K562 (cell line): ENCODE results near the gene TELO2. TPM values are rescaled to one million over a fixed set of nuclear protein-coding genes. Genes with fewer than 3 reads are reported as not detected.

Experiments
- ATAC-seq: fragments of 200-7000 bp; cut with Tn5 transposase; 3 replicates; pipeline ENCODE4 v1.9.1; 2020; ENCODE audit warnings: moderate library complexity
- BruUV-seq: library from RNA; stranded (reverse); fragments of 400-500 nt; replicated peaks from 2 replicates; lab custom pipeline; 2021; lab: Mats Ljungman, UMichigan
- CTCF ChIA-PET: fragments of 300-600 bp; formaldehyde crosslinking; extraction: SDS; loops from one replicate; lab custom pipeline; 2021; ENCODE audit warnings: low intra/inter-chr PET ratio; lab: Yijun Ruan, JAX
- POLR2A ChIA-PET: fragments of 300-600, 350-650 bp; sonication (Branson Sonifier 250); formaldehyde crosslinking; extraction: SDS; loops from one replicate; lab custom pipeline; 2021; ENCODE audit warnings: antibody characterized with exemption, inconsistent platforms; lab: Yijun Ruan, JAX
- DNase-seq, 4 experiments: peaks; one replicate each; pipeline versions ENCODE4 v3.0.0 to v3.0.0-alpha.2; 2011 to 2018; ENCODE audit warnings: low spot score in 3 of 4, mixed read lengths in 3 of 4; ENCODE audit errors: extremely low read depth in 1 of 4
- FAIRE-seq: peaks from 2 replicates; lab custom pipeline; 2011; peaks lifted over from hg19 to GRCh38; lab: Jason Lieb, UNC
- H2AFZ ChIP-seq: 2 replicates; pipeline ENCODE4 v1.6.0; 2011; ENCODE audit warnings: low read depth, low read length, control low read depth, inconsistent platforms
- H3K27ac ChIP-seq: fragments of 200-600 bp; 3 replicates; pipeline ENCODE4 v1.8.0; 2011; ENCODE audit warnings: low read depth, mild to moderate bottlenecking, control low read depth, inconsistent platforms, low read length, moderate library complexity, mixed read lengths; ENCODE audit errors: extremely low read depth
- H3K27me3 ChIP-seq, 2 experiments: fragments of 300-600 bp in 1 of 2; 2 replicates in 1 of 2; 3 replicates in 1 of 2; pipeline versions ENCODE4 v1.6.0 to v1.8.0; 2011; ENCODE audit warnings: inconsistent platforms in 2 of 2, low read length in 2 of 2, mild to moderate bottlenecking in 1 of 2, mixed read lengths in 1 of 2, moderate library complexity in 1 of 2; ENCODE audit not compliant: control insufficient read depth in 2 of 2, insufficient read depth in 2 of 2
- H3K36me3 ChIP-seq: fragments of 300-600 bp; 3 replicates; pipeline ENCODE4 v1.8.0; 2011; ENCODE audit warnings: mild to moderate bottlenecking, low read length, inconsistent platforms; ENCODE audit not compliant: control insufficient read depth, insufficient read depth
- H3K4me1 ChIP-seq, 2 experiments: fragments of 200-600 bp in 1 of 2; replicated peaks in 1 of 2; 2 replicates in 1 of 2; 3 replicates in 1 of 2; pipeline versions ENCODE4 v1.5.1 to v1.8.0; 2011; ENCODE audit warnings: inconsistent platforms in 2 of 2, low read length in 2 of 2, mild to moderate bottlenecking in 1 of 2, mixed read lengths in 1 of 2, moderate library complexity in 1 of 2; ENCODE audit not compliant: control insufficient read depth in 2 of 2, insufficient read depth in 2 of 2
- H3K4me2 ChIP-seq: 2 replicates; pipeline ENCODE4 v1.6.1; 2011; ENCODE audit warnings: low read length, control low read depth, inconsistent platforms, mixed read lengths; ENCODE audit not compliant: insufficient read depth
- H3K4me3 ChIP-seq: fragments of 200-600 bp; sonication (generic), shearing (Covaris generic); 2 replicates; pipeline ENCODE4 v1.5.1; 2016; ENCODE audit warnings: control low read depth, inconsistent platforms
- H3K79me2 ChIP-seq: fragments of 200-600 bp; 3 replicates; pipeline ENCODE4 v1.8.0; 2011; ENCODE audit warnings: low read length, inconsistent platforms; ENCODE audit not compliant: control insufficient read depth, insufficient read depth
- H3K9ac ChIP-seq, 2 experiments: 2 replicates each; pipeline versions ENCODE4 v1.6.0 to v1.6.1; 2011; ENCODE audit warnings: low read depth in 2 of 2, low read length in 2 of 2, control low read depth in 1 of 2, inconsistent platforms in 1 of 2, mild to moderate bottlenecking in 1 of 2, mixed read lengths in 1 of 2; ENCODE audit not compliant: insufficient read depth in 1 of 2
- H3K9me1 ChIP-seq: one replicate; pipeline ENCODE4 v1.6.0; 2011; ENCODE audit warnings: inconsistent platforms, mild to moderate bottlenecking, low read length, moderate library complexity; ENCODE audit not compliant: control insufficient read depth, insufficient read depth
- H3K9me3 ChIP-seq: replicated peaks from 2 replicates; pipeline ENCODE4 v1.5.1; 2011; ENCODE audit warnings: low read depth, low read length, inconsistent platforms; ENCODE audit not compliant: control insufficient read depth, insufficient read depth
- H4K20me1 ChIP-seq: replicated peaks from 2 replicates; pipeline ENCODE4 v1.6.1; 2011; ENCODE audit warnings: low read length, inconsistent platforms, mixed read lengths; ENCODE audit not compliant: control insufficient read depth, insufficient read depth
- BCL6 ChIP-seq: fragments of 250-450 bp; sonication (Bioruptor Pico); IDR thresholded peaks from 2 replicates; pipeline ENCODE4 v1.4.0; 2020
- BHLHE40 ChIP-seq: IDR thresholded peaks from 2 replicates; pipeline ENCODE4 v1.6.1; 2011; ENCODE audit warnings: low read length, improper control_type of control experiment
- BRD4 ChIP-seq: fragments of 200-600 bp; sonication (generic); IDR thresholded peaks from 2 replicates; pipeline ENCODE4 v1.6.1; 2017; ENCODE audit warnings: inconsistent platforms
- CBX2 ChIP-seq: fragments of 200-600 bp; sonication (generic); IDR thresholded peaks from one replicate; pipeline ENCODE4 v1.6.1; 2012; ENCODE audit warnings: mild to moderate bottlenecking, low read length, inconsistent platforms; ENCODE audit not compliant: insufficient read depth, poor library complexity, severe bottlenecking
- ERF ChIP-seq: fragments of 450-650 bp; formaldehyde crosslinking; IDR thresholded peaks from 2 replicates; pipeline ENCODE4 v1.4.0; 2020; ENCODE audit warnings: mild to moderate bottlenecking, mixed read lengths
- HDAC6 ChIP-seq: IDR thresholded peaks from 2 replicates; pipeline ENCODE4 v1.6.1; 2012; ENCODE audit warnings: low read depth, mild to moderate bottlenecking, control low read depth, inconsistent platforms, low read length, moderate library complexity
- NR2F6 ChIP-seq: fragments of 450-650 bp; formaldehyde crosslinking; IDR thresholded peaks from 2 replicates; pipeline ENCODE4 v1.4.0; 2020; ENCODE audit warnings: mild to moderate bottlenecking
- RBM39 ChIP-seq: fragments of 200-400 bp; formaldehyde crosslinking; optimal IDR thresholded peaks from 2 replicates; pipeline ENCODE3; 2018; ENCODE audit warnings: low read depth, low read length
- TEAD1 ChIP-seq, 2 experiments: fragments of 450-650 bp in 1 of 2; sonication (generic) in 1 of 2; formaldehyde crosslinking; IDR thresholded peaks; 2 replicates each; pipeline versions ENCODE4 v1.4.0 to v1.8.0; 2020 to 2022; ENCODE audit warnings: mild to moderate bottlenecking in 2 of 2, missing genetic modification reagents in 1 of 2
- YBX1 ChIP-seq: fragments of 450-650 bp; IDR thresholded peaks from 2 replicates; pipeline ENCODE4 v1.7.1; 2016; ENCODE audit warnings: mild to moderate bottlenecking
- ZNF143 ChIP-seq: sonication (generic); formaldehyde crosslinking; IDR thresholded peaks from 2 replicates; pipeline ENCODE4 v1.9.0; 2022; ENCODE audit warnings: mild to moderate bottlenecking, missing genetic modification reagents
- ZNF146 ChIP-seq: IDR thresholded peaks from one replicate; pipeline ENCODE4 v1.6.1; 2018; ENCODE audit warnings: missing compliant biosample characterization; ENCODE audit not compliant: unreplicated experiment
- WGBS: fragments of 100-300 bp; shearing (Covaris generic); methylation state at CpG from one replicate; pipeline ENCODE4 v1.1.6; 2016; ENCODE audit warnings: low coverage, mixed read lengths; ENCODE audit not compliant: insufficient coverage; ENCODE audit errors: missing lambda C conversion rate; 5-methylcytosine and 5-hydroxymethylcytosine counted together
- in situ Hi-C: fragments of 300-500 bp; cut with MboI; formaldehyde crosslinking; loops from 4 replicates; pipeline ENCODE4 v1.15.0; 2018; ENCODE audit warnings: inconsistent platforms, mixed read lengths
- intact Hi-C: fragments of 100-400 bp; cut with micrococcal nuclease; formaldehyde crosslinking; loops from 2 replicates; pipeline ENCODE4 v1.14.2; 2022
- polyA plus RNA-seq, 8 experiments: library from polyadenylated mRNA; depleted of rRNA in 4 of 8; stranded (reverse) in 5 of 8; unstranded in 3 of 8; fragments of >200 nt; fragmentation: Nextera tagmentation in 2 of 8; fragmentation: Illumina TruSeq in 1 of 8; extraction: Ambion mirVana in 2 of 8; extraction: Trizol in 1 of 8; gene quantifications; 2 replicates each; pipeline versions ENCODE4 v1.2.1 to v1.2.3, GENCODE V29; 2011 to 2014; ENCODE audit warnings: inconsistent platforms in 1 of 8, missing spikeins in 1 of 8
- total RNA-seq, 7 experiments: library from RNA; depleted of rRNA in 6 of 7; stranded (reverse); fragments of >200 nt in 6 of 7; fragmentation: Illumina TruSeq in 2 of 7; extraction: Trizol in 2 of 7; gene quantifications; 2 replicates each; pipeline versions ENCODE4 v1.2.1 to v1.2.3, GENCODE V29; 2011 to 2021; ENCODE audit warnings: low replicate concordance in 1 of 7
- TF ChIP-seq, protein P1 (sequence below), 2 experiments: fragments of 450-650 bp in 1 of 2; sonication (generic) in 1 of 2; formaldehyde crosslinking; conservative IDR thresholded peaks; 2 replicates each; pipeline versions ENCODE4 v1.4.0 to v1.8.1; 2020 to 2022; ENCODE audit warnings: mild to moderate bottlenecking in 1 of 2, missing genetic modification reagents in 1 of 2
- TF ChIP-seq, protein P2 (sequence below): fragments of 250-450 bp; sonication (Bioruptor Pico); IDR thresholded peaks from 2 replicates; pipeline ENCODE4 v1.8.0; 2021; ENCODE audit warnings: moderate library complexity, mild to moderate bottlenecking, inconsistent platforms
- TF ChIP-seq, protein P3 (sequence below): IDR thresholded peaks from 3 replicates; pipeline ENCODE4 v1.6.1; 2011; ENCODE audit warnings: borderline replicate concordance, mild to moderate bottlenecking; ENCODE audit not compliant: insufficient read length, insufficient read depth
- TF ChIP-seq, protein P4 (sequence below): fragments of 250-450 bp; sonication (Bioruptor Pico); IDR thresholded peaks from 2 replicates; pipeline ENCODE4 v1.5.0; 2021
- TF ChIP-seq, protein P5 (sequence below): sonication (generic); formaldehyde crosslinking; IDR thresholded peaks from 2 replicates; pipeline ENCODE4 v1.8.1; 2023; ENCODE audit warnings: mild to moderate bottlenecking, missing genetic modification reagents

TELO2 gene
- total and polyA plus RNA-seq, 9 of the 15 experiments (the other 6 are each of a cell fraction or from before 2014, with no cell fraction given): 0.51 to 91.8 (median 14.5) TPM

DNA sequence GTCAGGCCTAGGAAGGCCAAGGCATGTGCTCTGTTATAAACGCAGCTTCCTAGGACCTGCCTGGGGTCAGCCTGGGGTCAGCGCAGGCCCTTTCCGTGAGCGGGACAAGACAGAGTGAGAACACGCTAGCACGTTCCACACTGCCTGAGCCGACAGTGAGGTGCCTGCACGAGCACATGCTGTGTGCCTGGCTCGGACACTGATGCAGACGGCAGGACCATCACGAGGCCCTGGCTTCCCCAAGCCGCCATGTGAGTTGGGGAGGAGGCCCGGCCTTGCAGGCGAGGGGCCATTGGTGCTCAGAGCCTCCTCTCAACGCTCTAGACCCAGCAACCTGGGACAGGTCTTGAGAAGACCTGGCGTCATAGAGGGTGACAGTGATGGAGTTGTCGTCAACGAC, 49.4 kb downstream of the TELO2 start:
- Histone ChIP-seq H4K20me1 (no peaks in the 10 kb centered on the region), H2AFZ (no peak overlapping the region), H3K4me1 (peaks cover 11 to 62% of the 10 kb centered on the region in 2 experiments; a peak in 4 of 5 replicates), H3K36me3 (no peaks in the 10 kb centered on the region), H3K27ac (no peak overlapping the region), H3K27me3 (no peaks in the 10 kb centered on the region), H3K9me3 (no peaks in the 10 kb centered on the region), H3K79me2 (no peaks in the 10 kb centered on the region), H3K9me1 (no peaks in the 10 kb centered on the region), H3K9ac (peak overlapping the region in 1 of 2 experiments; percentile 31; a peak in 2 of 4 replicates), H3K4me3 (no peak overlapping the region), H3K4me2 (no peak overlapping the region)
- peak; percentile 49 for FAIRE-seq
- no TSS peak for BruUV-seq
- ChIA-PET POLR2A (no interaction called here), CTCF (no interaction called here)
- 84% methylated on average over 17 of the region's 18 CpGs for WGBS
- intact Hi-C loops: no loop called here
- DNase-seq: no peak
- in situ Hi-C loops: no loop called here
- peak; percentile 12; the same call in 2 of the 3 replicates for ATAC-seq
- TF ChIP-seq NR2F6 (CRISPR knock-in tag) (no peak), HDAC6 (no peak), ERF (CRISPR knock-in tag) (no peak), CBX2 (no peak), ZNF143 (CRISPR knock-in tag) (0 out of 2 replicates have a peak, but pooled peaks have one; percentile 26), ZNF146 (CRISPR knock-in tag) (no peak), BCL6 (CRISPR knock-in tag) (no peak), TEAD1 (CRISPR knock-in tag; IDR thresholded peaks at IDR 0.05) (no peak), BHLHE40 (no peak), YBX1 (no peak), RBM39 (no peak), BRD4 (no peak)
- TF ChIP-seq, protein P1, sequence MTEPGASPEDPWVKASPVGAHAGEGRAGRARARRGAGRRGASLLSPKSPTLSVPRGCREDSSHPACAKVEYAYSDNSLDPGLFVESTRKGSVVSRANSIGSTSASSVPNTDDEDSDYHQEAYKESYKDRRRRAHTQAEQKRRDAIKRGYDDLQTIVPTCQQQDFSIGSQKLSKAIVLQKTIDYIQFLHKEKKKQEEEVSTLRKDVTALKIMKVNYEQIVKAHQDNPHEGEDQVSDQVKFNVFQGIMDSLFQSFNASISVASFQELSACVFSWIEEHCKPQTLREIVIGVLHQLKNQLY (CRISPR knock-in tag; conservative IDR thresholded peaks at IDR 0.05): no peak
- TF ChIP-seq, protein P2, sequence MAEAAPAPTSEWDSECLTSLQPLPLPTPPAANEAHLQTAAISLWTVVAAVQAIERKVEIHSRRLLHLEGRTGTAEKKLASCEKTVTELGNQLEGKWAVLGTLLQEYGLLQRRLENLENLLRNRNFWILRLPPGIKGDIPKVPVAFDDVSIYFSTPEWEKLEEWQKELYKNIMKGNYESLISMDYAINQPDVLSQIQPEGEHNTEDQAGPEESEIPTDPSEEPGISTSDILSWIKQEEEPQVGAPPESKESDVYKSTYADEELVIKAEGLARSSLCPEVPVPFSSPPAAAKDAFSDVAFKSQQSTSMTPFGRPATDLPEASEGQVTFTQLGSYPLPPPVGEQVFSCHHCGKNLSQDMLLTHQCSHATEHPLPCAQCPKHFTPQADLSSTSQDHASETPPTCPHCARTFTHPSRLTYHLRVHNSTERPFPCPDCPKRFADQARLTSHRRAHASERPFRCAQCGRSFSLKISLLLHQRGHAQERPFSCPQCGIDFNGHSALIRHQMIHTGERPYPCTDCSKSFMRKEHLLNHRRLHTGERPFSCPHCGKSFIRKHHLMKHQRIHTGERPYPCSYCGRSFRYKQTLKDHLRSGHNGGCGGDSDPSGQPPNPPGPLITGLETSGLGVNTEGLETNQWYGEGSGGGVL (CRISPR knock-in tag): no peak
- TF ChIP-seq, protein P3, sequence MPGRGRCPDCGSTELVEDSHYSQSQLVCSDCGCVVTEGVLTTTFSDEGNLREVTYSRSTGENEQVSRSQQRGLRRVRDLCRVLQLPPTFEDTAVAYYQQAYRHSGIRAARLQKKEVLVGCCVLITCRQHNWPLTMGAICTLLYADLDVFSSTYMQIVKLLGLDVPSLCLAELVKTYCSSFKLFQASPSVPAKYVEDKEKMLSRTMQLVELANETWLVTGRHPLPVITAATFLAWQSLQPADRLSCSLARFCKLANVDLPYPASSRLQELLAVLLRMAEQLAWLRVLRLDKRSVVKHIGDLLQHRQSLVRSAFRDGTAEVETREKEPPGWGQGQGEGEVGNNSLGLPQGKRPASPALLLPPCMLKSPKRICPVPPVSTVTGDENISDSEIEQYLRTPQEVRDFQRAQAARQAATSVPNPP: no peak
- TF ChIP-seq, protein P4, sequence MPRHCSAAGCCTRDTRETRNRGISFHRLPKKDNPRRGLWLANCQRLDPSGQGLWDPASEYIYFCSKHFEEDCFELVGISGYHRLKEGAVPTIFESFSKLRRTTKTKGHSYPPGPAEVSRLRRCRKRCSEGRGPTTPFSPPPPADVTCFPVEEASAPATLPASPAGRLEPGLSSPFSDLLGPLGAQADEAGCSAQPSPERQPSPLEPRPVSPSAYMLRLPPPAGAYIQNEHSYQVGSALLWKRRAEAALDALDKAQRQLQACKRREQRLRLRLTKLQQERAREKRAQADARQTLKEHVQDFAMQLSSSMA (CRISPR knock-in tag): no peak
- TF ChIP-seq, protein P5, sequence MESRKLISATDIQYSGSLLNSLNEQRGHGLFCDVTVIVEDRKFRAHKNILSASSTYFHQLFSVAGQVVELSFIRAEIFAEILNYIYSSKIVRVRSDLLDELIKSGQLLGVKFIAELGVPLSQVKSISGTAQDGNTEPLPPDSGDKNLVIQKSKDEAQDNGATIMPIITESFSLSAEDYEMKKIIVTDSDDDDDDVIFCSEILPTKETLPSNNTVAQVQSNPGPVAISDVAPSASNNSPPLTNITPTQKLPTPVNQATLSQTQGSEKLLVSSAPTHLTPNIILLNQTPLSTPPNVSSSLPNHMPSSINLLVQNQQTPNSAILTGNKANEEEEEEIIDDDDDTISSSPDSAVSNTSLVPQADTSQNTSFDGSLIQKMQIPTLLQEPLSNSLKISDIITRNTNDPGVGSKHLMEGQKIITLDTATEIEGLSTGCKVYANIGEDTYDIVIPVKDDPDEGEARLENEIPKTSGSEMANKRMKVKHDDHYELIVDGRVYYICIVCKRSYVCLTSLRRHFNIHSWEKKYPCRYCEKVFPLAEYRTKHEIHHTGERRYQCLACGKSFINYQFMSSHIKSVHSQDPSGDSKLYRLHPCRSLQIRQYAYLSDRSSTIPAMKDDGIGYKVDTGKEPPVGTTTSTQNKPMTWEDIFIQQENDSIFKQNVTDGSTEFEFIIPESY (CRISPR knock-in tag): peak; percentile 66; the same call in 1 of the 2 replicates
